Chondrocyte (in vitro differentiated cells): Measurements from ENCODE around the gene BTLA. TPM values are rescaled to one million over a fixed set of nuclear protein-coding genes. Genes with fewer than 3 reads are reported as not detected.
"Not testable (repeated sequence)": the region's sequence is repeated elsewhere in the genome, so short reads cannot be mapped to it uniquely, and the experiment has no call there.

Experiments used
- DNase-seq: peaks from one replicate; pipeline ENCODE4 v3.0.0; 2021; ENCODE audit warnings: mixed read lengths, low spot score
- H3K27ac Mint-ChIP-seq: one replicate; pipeline ENCODE4 v1.8.0; 2021; ENCODE audit warnings: mild to moderate bottlenecking, moderate library complexity, mixed read lengths; ENCODE audit not compliant: unreplicated experiment
- H3K27me3 Mint-ChIP-seq: 2 replicates; pipeline ENCODE4 v1.8.0; 2021; ENCODE audit warnings: low read depth, mixed read lengths
- H3K36me3 Mint-ChIP-seq: 2 replicates; pipeline ENCODE4 v1.8.0; 2021; ENCODE audit warnings: low read depth, mixed read lengths
- H3K4me1 Mint-ChIP-seq: 2 replicates; pipeline ENCODE4 v1.8.0; 2021; ENCODE audit warnings: low read depth, mild to moderate bottlenecking, mixed read lengths
- H3K4me3 Mint-ChIP-seq: one replicate; pipeline ENCODE4 v1.8.0; 2021; ENCODE audit warnings: mild to moderate bottlenecking, moderate library complexity, mixed read lengths; ENCODE audit not compliant: unreplicated experiment
- H3K9me3 Mint-ChIP-seq: 2 replicates; pipeline ENCODE4 v1.8.0; 2021; ENCODE audit warnings: low read depth, mixed read lengths
- CTCF ChIP-seq: fragments of 200-600 bp; sonication (generic); IDR thresholded peaks from 2 replicates; pipeline ENCODE4 v1.5.0; 2021; ENCODE audit warnings: antibody characterized with exemption, mild to moderate bottlenecking, moderate library complexity
- total RNA-seq: library from RNA; stranded (reverse); gene quantifications from 3 replicates; pipeline ENCODE4 v1.2.1, GENCODE V29; 2021

Gene BTLA
- total RNA-seq, 1 donor from 2014 or later = 0.42 TPM

- Mint-ChIP-seq H3K4me3 (no peak overlapping the region), H3K27ac (peak overlapping the region; percentile 76), H3K36me3 (no peaks in the 10 kb centered on the region), H3K27me3 (peaks cover 2% of the 10 kb centered on the region), H3K9me3 (no peaks in the 10 kb centered on the region), H3K4me1 (peaks cover 26% of the 10 kb centered on the region)
- TF ChIP-seq CTCF = no peak
- DNase-seq = no peak
Observed at GRCh38 chr3:112469671-112470070, 29.6 kb downstream of the BTLA start.

- Mint-ChIP-seq H3K9me3 (no peaks in the 10 kb centered on the region), H3K4me3 (no peak overlapping the region), H3K36me3 (no peaks in the 10 kb centered on the region), H3K4me1 (peaks cover 32% of the 10 kb centered on the region), H3K27ac (no peak overlapping the region), H3K27me3 (no peaks in the 10 kb centered on the region)
- DNase-seq = no peak
- no peak for TF ChIP-seq CTCF
Observed at GRCh38 chr3:112467539-112467938, 31.7 kb downstream of the BTLA start.

- no peak for DNase-seq
- Mint-ChIP-seq H3K36me3 (no peaks in the 10 kb centered on the region), H3K4me3 (no peak overlapping the region), H3K27me3 (no peaks in the 10 kb centered on the region), H3K4me1 (peaks cover 30% of the 10 kb centered on the region), H3K9me3 (no peaks in the 10 kb centered on the region), H3K27ac (no peak overlapping the region)
- no peak for TF ChIP-seq CTCF
Observed at GRCh38 chr3:112466020-112466419, 33.3 kb downstream of the BTLA start.

- Mint-ChIP-seq H3K27me3 (no peaks in the 10 kb centered on the region), H3K4me3 (no peak overlapping the region), H3K4me1 (peaks cover 16% of the 10 kb centered on the region), H3K27ac (no peak overlapping the region), H3K36me3 (no peaks in the 10 kb centered on the region), H3K9me3 (no peaks in the 10 kb centered on the region)
- no peak for DNase-seq
- TF ChIP-seq CTCF = no peak
Observed at GRCh38 chr3:112464264-112464663, 35.0 kb downstream of the BTLA start.

- TF ChIP-seq CTCF = no peak
- H3K27ac Mint-ChIP-seq = no peak overlapping the region
- no peaks in the 10 kb centered on the region for H3K27me3 Mint-ChIP-seq
- no peaks in the 10 kb centered on the region for H3K9me3 Mint-ChIP-seq
- no peaks in the 10 kb centered on the region for H3K36me3 Mint-ChIP-seq
- no peak overlapping the region for H3K4me3 Mint-ChIP-seq
- peaks cover 14% of the 10 kb centered on the region for H3K4me1 Mint-ChIP-seq
- DNase-seq = no peak
Observed at GRCh38 chr3:112463250-112463649, 36.0 kb downstream of the BTLA start.

GRCh38 chr3:112461787-112462186 lies 37.5 kb downstream of the BTLA start:
- not testable (repeated sequence) for H3K4me1 Mint-ChIP-seq, H3K4me3 Mint-ChIP-seq, H3K27ac Mint-ChIP-seq, DNase-seq, H3K27me3 Mint-ChIP-seq, H3K9me3 Mint-ChIP-seq, H3K36me3 Mint-ChIP-seq
